ENCODE measurements around the gene RAP1GAP.
A peak's percentile ranks its signal among the peaks of the same experiment; 100 is the strongest.

RAP1GAP gene

DNA sequence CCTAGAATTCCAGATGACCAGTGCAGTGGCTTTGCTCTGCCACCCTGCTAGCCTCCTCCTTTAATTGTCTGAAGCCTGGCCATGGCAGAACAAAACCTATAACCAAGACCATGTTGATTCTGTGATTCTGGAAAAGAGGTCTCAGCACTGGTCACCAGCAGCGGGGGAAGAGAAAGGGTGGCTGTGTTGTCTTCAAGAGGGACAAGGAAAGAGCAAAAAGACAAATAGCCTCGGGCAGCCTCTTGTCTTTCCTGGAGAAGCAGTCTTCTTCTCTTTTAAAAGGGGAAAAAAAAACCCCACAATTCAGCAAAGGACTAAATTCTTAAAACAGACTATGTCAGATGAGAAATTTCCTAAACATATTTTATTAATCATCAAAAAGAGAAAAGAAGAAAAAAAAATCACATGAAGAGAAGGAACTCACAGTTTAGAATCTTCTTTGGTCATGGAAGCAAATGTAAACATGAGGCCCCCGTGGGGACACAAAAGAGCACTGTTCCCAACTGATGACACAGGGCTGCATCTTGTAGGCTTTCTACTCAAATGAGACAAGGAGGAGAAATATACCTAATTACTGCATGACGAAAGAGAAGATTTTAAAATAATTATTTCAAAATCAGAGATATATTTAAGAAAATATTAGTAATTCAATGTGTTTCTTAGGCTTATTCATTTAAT lies 36.3 kb upstream of the RAP1GAP start:
- no peak overlapping the region for H3K56ac ChIP-seq (ENCODE audit: low read length)
- H4K8ac ChIP-seq (ENCODE audit: low read depth, low read length): no peak overlapping the region
- no peak overlapping the region for H2BK5ac ChIP-seq (ENCODE audit: low read length)
- H3K79me1 ChIP-seq (ENCODE audit: low read length): peaks cover 2% of the 10 kb centered on the region
- H3K79me2 ChIP-seq (ENCODE audit: control insufficient read depth, insufficient read depth, low read length): no peaks in the 10 kb centered on the region
- H3K4ac ChIP-seq (ENCODE audit: low read depth, low read length): no peak overlapping the region
- H3K4me2 ChIP-seq (ENCODE audit: low read length): no peak overlapping the region
- no peak overlapping the region for H2BK15ac ChIP-seq (replicated peaks; ENCODE audit: low read depth)
- peaks cover 2% of the 10 kb centered on the region for H3K36me3 ChIP-seq (ENCODE audit: control insufficient read depth, insufficient read depth, low read length)
- H3K9ac ChIP-seq (ENCODE audit: low read length): no peak overlapping the region
- no peak overlapping the region for H2BK120ac ChIP-seq (ENCODE audit: low read depth, low read length)
- H3K27ac ChIP-seq (ENCODE audit: low read depth, low read length): no peak overlapping the region
- no peak overlapping the region for H4K5ac ChIP-seq (ENCODE audit: low read length)
- no peak overlapping the region for H3K4me3 ChIP-seq (ENCODE audit: low read length)
- H3K4me1 ChIP-seq (ENCODE audit: control insufficient read depth, low read depth, low read length): no peaks in the 10 kb centered on the region
- H3K18ac ChIP-seq (ENCODE audit: low read length): no peak overlapping the region
- no peak overlapping the region for H3K23ac ChIP-seq (ENCODE audit: low read length)
- no peaks in the 10 kb centered on the region for H3K27me3 ChIP-seq (ENCODE audit: insufficient read depth, low read length, poor library complexity)
- WGBS (ENCODE audit: extremely low coverage, insufficient coverage, low lambda C conversion rate): no CpG with 5 or more reads among the region's 4 CpGs
- H2AK5ac ChIP-seq (ENCODE audit: low read length): no peak overlapping the region
- DNase-seq: peak; percentile 10

DNA sequence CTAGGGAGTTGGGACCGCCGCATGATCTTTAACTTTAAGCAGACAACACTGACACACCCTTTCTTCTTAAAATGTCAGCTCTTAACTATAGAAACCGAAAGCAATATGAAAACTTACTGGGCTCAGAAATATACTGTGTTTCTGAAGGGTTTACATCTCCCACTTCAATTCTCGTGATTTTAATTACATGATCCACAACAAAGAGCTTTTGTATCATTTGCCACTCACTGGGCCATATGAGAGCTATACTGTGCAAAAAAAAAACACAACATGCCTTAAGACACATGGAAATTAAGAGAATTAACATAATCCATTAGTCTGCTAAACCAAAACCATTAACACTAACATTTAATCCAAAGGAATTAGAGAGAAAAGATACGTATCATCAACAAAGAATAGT lies 35.0 kb upstream of the RAP1GAP start:
- Histone ChIP-seq H3K9ac (ENCODE audit: low read length) (no peak overlapping the region), H2BK15ac (replicated peaks; ENCODE audit: low read depth) (no peak overlapping the region), H3K4ac (ENCODE audit: low read depth, low read length) (no peak overlapping the region), H3K23ac (ENCODE audit: low read length) (no peak overlapping the region), H3K4me2 (ENCODE audit: low read length) (no peak overlapping the region), H3K18ac (ENCODE audit: low read length) (no peak overlapping the region), H3K4me1 (ENCODE audit: control insufficient read depth, low read depth, low read length) (no peaks in the 10 kb centered on the region), H2BK5ac (ENCODE audit: low read length) (no peak overlapping the region), H3K27ac (ENCODE audit: low read depth, low read length) (no peak overlapping the region), H4K8ac (ENCODE audit: low read depth, low read length) (no peak overlapping the region), H3K56ac (ENCODE audit: low read length) (no peak overlapping the region), H3K4me3 (ENCODE audit: low read length) (no peak overlapping the region), H4K5ac (ENCODE audit: low read length) (no peak overlapping the region), H3K27me3 (ENCODE audit: insufficient read depth, low read length, poor library complexity) (no peaks in the 10 kb centered on the region), H2AK5ac (ENCODE audit: low read length) (no peak overlapping the region), H2BK120ac (ENCODE audit: low read depth, low read length) (no peak overlapping the region), H3K79me1 (ENCODE audit: low read length) (peaks cover 2% of the 10 kb centered on the region), H3K36me3 (ENCODE audit: control insufficient read depth, insufficient read depth, low read length) (peaks cover 2% of the 10 kb centered on the region), H3K79me2 (ENCODE audit: control insufficient read depth, insufficient read depth, low read length) (no peaks in the 10 kb centered on the region)
- no CpG with 5 or more reads among the region's 5 CpGs for WGBS (ENCODE audit: extremely low coverage, insufficient coverage, low lambda C conversion rate)
- DNase-seq: no peak

DNA sequence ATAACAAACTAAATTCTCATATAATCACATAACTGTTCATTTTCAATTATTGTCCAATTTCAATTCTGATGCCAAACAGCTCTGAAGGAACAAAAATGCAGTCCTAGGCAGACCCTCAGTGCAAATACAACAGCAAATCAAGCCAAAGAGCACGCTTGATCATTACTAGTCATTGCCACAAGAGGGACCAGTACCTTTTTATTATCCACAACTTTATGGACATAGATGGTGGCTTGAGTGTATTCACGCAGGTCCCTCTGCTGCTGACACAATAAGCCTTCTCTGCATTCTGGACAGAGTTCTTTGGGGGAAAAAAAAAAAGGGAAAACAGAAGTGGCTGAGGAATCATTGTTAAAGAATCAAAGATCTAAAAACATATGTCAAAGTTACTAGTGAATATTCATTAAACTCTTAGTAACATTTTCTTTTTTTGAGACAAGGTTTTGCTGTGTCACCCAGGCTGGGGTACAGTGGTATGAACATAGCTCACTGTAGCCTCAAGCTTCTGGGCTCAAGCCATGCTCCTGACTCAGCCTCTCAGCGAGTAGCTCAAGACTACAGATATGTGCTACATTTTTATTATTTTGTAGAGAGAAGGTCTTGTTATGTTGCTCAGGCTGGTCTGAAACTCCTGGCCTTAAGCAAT lies 34.3 kb upstream of the RAP1GAP start:
- Histone ChIP-seq H3K36me3 (ENCODE audit: control insufficient read depth, insufficient read depth, low read length) (peaks cover 2% of the 10 kb centered on the region), H2AK5ac (ENCODE audit: low read length) (no peak overlapping the region), H3K23ac (ENCODE audit: low read length) (no peak overlapping the region), H3K18ac (ENCODE audit: low read length) (no peak overlapping the region), H3K56ac (ENCODE audit: low read length) (no peak overlapping the region), H2BK120ac (ENCODE audit: low read depth, low read length) (no peak overlapping the region), H3K4me2 (ENCODE audit: low read length) (no peak overlapping the region), H2BK5ac (ENCODE audit: low read length) (no peak overlapping the region), H3K9ac (ENCODE audit: low read length) (no peak overlapping the region), H3K4me1 (ENCODE audit: control insufficient read depth, low read depth, low read length) (no peaks in the 10 kb centered on the region), H3K27me3 (ENCODE audit: insufficient read depth, low read length, poor library complexity) (no peaks in the 10 kb centered on the region), H3K27ac (ENCODE audit: low read depth, low read length) (no peak overlapping the region), H3K79me2 (ENCODE audit: control insufficient read depth, insufficient read depth, low read length) (no peaks in the 10 kb centered on the region), H3K4ac (ENCODE audit: low read depth, low read length) (no peak overlapping the region), H4K8ac (ENCODE audit: low read depth, low read length) (no peak overlapping the region), H3K4me3 (ENCODE audit: low read length) (no peak overlapping the region), H3K79me1 (ENCODE audit: low read length) (peaks cover 2% of the 10 kb centered on the region), H2BK15ac (replicated peaks; ENCODE audit: low read depth) (no peak overlapping the region), H4K5ac (ENCODE audit: low read length) (no peak overlapping the region)
- WGBS (ENCODE audit: extremely low coverage, insufficient coverage, low lambda C conversion rate): no CpG with 5 or more reads among the region's 3 CpGs
- DNase-seq: peak; percentile 43

DNA sequence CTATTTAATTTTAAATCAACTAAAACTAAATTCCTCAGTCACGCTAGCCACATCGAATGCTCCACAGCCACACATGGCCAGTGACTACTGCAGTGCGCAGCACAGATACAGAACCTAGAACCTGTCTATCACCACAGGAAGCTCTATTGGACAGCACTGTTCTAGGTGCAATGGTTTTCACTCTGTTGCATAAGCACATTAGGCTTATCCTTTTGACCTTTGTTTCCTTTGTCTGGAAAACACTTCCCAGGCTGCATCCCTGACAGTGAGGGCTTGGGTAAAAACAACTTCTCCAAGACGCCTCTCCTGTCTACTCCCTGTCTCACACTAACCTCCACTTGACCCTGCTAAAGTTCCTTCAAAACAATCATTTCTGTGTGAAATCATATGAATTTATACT lies 33.6 kb upstream of the RAP1GAP start:
- peaks cover 2% of the 10 kb centered on the region for H3K79me1 ChIP-seq (ENCODE audit: low read length)
- H3K18ac ChIP-seq (ENCODE audit: low read length): no peak overlapping the region
- H3K27ac ChIP-seq (ENCODE audit: low read depth, low read length): no peak overlapping the region
- H2BK15ac ChIP-seq (replicated peaks; ENCODE audit: low read depth): no peak overlapping the region
- H4K8ac ChIP-seq (ENCODE audit: low read depth, low read length): no peak overlapping the region
- H3K27me3 ChIP-seq (ENCODE audit: insufficient read depth, low read length, poor library complexity): no peaks in the 10 kb centered on the region
- H2AK5ac ChIP-seq (ENCODE audit: low read length): no peak overlapping the region
- no peak overlapping the region for H3K23ac ChIP-seq (ENCODE audit: low read length)
- H3K56ac ChIP-seq (ENCODE audit: low read length): no peak overlapping the region
- no peaks in the 10 kb centered on the region for H3K79me2 ChIP-seq (ENCODE audit: control insufficient read depth, insufficient read depth, low read length)
- no peak overlapping the region for H2BK5ac ChIP-seq (ENCODE audit: low read length)
- H2BK120ac ChIP-seq (ENCODE audit: low read depth, low read length): no peak overlapping the region
- no peak overlapping the region for H3K4ac ChIP-seq (ENCODE audit: low read depth, low read length)
- H3K4me2 ChIP-seq (ENCODE audit: low read length): no peak overlapping the region
- no CpG with 5 or more reads among the region's 4 CpGs for WGBS (ENCODE audit: extremely low coverage, insufficient coverage, low lambda C conversion rate)
- no peaks in the 10 kb centered on the region for H3K4me1 ChIP-seq (ENCODE audit: control insufficient read depth, low read depth, low read length)
- H4K5ac ChIP-seq (ENCODE audit: low read length): no peak overlapping the region
- H3K4me3 ChIP-seq (ENCODE audit: low read length): no peak overlapping the region
- peaks cover 2% of the 10 kb centered on the region for H3K36me3 ChIP-seq (ENCODE audit: control insufficient read depth, insufficient read depth, low read length)
- no peak overlapping the region for H3K9ac ChIP-seq (ENCODE audit: low read length)
- no peak for DNase-seq

DNA sequence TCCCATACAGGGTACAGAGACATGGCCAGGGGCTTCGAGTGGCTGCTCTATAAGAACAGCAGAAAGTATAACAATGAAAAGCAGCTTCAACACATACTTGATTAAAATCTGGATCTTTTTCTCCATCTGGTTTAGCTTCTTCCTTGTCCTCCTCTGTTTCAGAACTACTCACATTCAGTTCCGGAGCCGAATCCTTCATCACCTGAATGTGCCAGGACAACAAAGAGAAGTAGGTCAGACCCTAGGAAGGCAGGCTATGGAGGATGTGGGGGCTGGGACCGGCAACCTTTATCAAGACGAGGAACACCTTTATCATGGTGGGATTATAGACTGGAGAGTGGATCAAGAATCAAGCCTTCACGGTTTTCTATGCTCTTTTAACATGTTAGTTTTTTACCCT lies 32.2 kb upstream of the RAP1GAP start:
- no CpG with 5 or more reads among the region's 6 CpGs for WGBS (ENCODE audit: extremely low coverage, insufficient coverage, low lambda C conversion rate)
- Histone ChIP-seq H2AK5ac (ENCODE audit: low read length) (no peak overlapping the region), H3K9ac (ENCODE audit: low read length) (no peak overlapping the region), H3K4me3 (ENCODE audit: low read length) (no peak overlapping the region), H3K79me2 (ENCODE audit: control insufficient read depth, insufficient read depth, low read length) (no peaks in the 10 kb centered on the region), H2BK5ac (ENCODE audit: low read length) (no peak overlapping the region), H3K23ac (ENCODE audit: low read length) (no peak overlapping the region), H2BK120ac (ENCODE audit: low read depth, low read length) (no peak overlapping the region), H3K18ac (ENCODE audit: low read length) (no peak overlapping the region), H4K8ac (ENCODE audit: low read depth, low read length) (no peak overlapping the region), H3K4me1 (ENCODE audit: control insufficient read depth, low read depth, low read length) (no peaks in the 10 kb centered on the region), H3K4ac (ENCODE audit: low read depth, low read length) (no peak overlapping the region), H3K36me3 (ENCODE audit: control insufficient read depth, insufficient read depth, low read length) (peaks cover 2% of the 10 kb centered on the region), H4K5ac (ENCODE audit: low read length) (no peak overlapping the region), H3K79me1 (ENCODE audit: low read length) (peaks cover 2% of the 10 kb centered on the region), H3K27me3 (ENCODE audit: insufficient read depth, low read length, poor library complexity) (no peaks in the 10 kb centered on the region), H3K56ac (ENCODE audit: low read length) (no peak overlapping the region), H2BK15ac (replicated peaks; ENCODE audit: low read depth) (no peak overlapping the region), H3K4me2 (ENCODE audit: low read length) (no peak overlapping the region), H3K27ac (ENCODE audit: low read depth, low read length) (no peak overlapping the region)
- DNase-seq: no peak

DNA sequence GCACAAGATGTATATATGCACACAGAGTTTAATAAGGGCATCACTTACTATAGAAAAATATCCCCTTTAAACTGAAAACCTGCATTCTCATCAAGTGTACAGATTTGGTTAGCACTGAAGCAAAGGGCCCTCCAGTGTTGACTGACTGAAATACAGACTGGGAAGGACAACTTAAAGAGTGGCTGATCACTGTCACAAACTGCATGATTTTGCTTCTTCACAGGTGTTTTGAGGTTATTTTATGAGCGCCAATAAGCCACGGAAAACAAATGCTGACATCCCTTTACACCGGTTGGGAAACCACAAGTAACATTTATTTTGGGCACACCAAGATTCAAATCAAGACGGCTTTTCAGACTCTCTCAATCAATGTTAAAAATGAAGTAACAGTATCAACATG lies 30.9 kb upstream of the RAP1GAP start:
- peaks cover 2% of the 10 kb centered on the region for H3K36me3 ChIP-seq (ENCODE audit: control insufficient read depth, insufficient read depth, low read length)
- no CpG with 5 or more reads among the region's 4 CpGs for WGBS (ENCODE audit: extremely low coverage, insufficient coverage, low lambda C conversion rate)

More for the DNA sequence above, 30.9 kb upstream of the RAP1GAP start:
- Histone ChIP-seq H3K27me3 (ENCODE audit: insufficient read depth, low read length, poor library complexity) (no peaks in the 10 kb centered on the region), H3K79me1 (ENCODE audit: low read length) (peaks cover 2% of the 10 kb centered on the region), H3K18ac (ENCODE audit: low read length) (no peak overlapping the region), H2AK5ac (ENCODE audit: low read length) (no peak overlapping the region), H3K27ac (ENCODE audit: low read depth, low read length) (no peak overlapping the region), H2BK5ac (ENCODE audit: low read length) (no peak overlapping the region), H4K8ac (ENCODE audit: low read depth, low read length) (no peak overlapping the region), H2BK15ac (replicated peaks; ENCODE audit: low read depth) (no peak overlapping the region), H4K5ac (ENCODE audit: low read length) (no peak overlapping the region), H3K23ac (ENCODE audit: low read length) (no peak overlapping the region), H3K4me3 (ENCODE audit: low read length) (no peak overlapping the region), H3K4me2 (ENCODE audit: low read length) (no peak overlapping the region), H3K4ac (ENCODE audit: low read depth, low read length) (no peak overlapping the region), H3K56ac (ENCODE audit: low read length) (no peak overlapping the region), H2BK120ac (ENCODE audit: low read depth, low read length) (no peak overlapping the region), H3K9ac (ENCODE audit: low read length) (no peak overlapping the region), H3K4me1 (ENCODE audit: control insufficient read depth, low read depth, low read length) (no peaks in the 10 kb centered on the region), H3K79me2 (ENCODE audit: control insufficient read depth, insufficient read depth, low read length) (no peaks in the 10 kb centered on the region)
- DNase-seq: no peak
